Measurements from ENCODE around the gene SPINT3.

DNA sequence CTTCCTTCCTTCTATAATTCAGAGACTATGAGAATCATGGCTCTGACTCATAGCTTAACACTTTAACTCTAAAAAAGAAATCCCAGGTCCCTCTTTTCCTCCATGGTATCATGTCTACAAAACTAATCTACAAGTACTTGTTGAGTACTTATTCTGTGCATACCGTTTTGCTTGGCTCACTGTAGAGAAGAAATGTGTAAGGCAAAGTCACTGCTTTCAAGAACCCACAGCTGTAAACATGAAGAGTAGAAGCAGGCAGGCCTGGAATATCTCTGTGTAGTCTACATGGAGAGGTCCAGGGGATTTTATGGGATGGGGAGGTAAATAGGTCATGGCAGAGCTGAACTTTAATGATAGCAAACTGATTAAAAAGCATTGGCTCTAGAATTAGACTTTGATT, 13.8 kb downstream of the SPINT3 start:
- no peak for TF ChIP-seq POLR2AphosphoS5 (IDR thresholded peaks at IDR 0.05; ENCODE audit: insufficient read depth in 1 of 2, low read depth in 1 of 2)
- TF ChIP-seq, protein P1, sequence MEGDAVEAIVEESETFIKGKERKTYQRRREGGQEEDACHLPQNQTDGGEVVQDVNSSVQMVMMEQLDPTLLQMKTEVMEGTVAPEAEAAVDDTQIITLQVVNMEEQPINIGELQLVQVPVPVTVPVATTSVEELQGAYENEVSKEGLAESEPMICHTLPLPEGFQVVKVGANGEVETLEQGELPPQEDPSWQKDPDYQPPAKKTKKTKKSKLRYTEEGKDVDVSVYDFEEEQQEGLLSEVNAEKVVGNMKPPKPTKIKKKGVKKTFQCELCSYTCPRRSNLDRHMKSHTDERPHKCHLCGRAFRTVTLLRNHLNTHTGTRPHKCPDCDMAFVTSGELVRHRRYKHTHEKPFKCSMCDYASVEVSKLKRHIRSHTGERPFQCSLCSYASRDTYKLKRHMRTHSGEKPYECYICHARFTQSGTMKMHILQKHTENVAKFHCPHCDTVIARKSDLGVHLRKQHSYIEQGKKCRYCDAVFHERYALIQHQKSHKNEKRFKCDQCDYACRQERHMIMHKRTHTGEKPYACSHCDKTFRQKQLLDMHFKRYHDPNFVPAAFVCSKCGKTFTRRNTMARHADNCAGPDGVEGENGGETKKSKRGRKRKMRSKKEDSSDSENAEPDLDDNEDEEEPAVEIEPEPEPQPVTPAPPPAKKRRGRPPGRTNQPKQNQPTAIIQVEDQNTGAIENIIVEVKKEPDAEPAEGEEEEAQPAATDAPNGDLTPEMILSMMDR (IDR thresholded peaks at IDR 0.05) = no peak
